OCI-LY1 (cell line): ENCODE measurements around the gene RUBCN.
"Not testable (repeated sequence)": the region's sequence is repeated elsewhere in the genome, so short reads cannot be mapped to it uniquely, and the experiment has no call there.

Source experiments
- EZH2 ChIP-seq: fragments of 200-600 bp; sonication (generic), shearing (Covaris generic); IDR thresholded peaks from 2 replicates; pipeline ENCODE4 v1.8.0; 2017; ENCODE audit warnings: borderline replicate concordance, mixed run types, mild to moderate bottlenecking, antibody characterized with exemption, low read length, moderate library complexity, mixed read lengths
- TF ChIP-seq, protein P1 (sequence below): fragments of 200-600 bp; sonication (generic), shearing (Covaris generic); IDR thresholded peaks from 2 replicates; pipeline ENCODE4 v1.5.1; 2017; ENCODE audit warnings: mild to moderate bottlenecking, antibody characterized with exemption, low read length, moderate library complexity, mixed read lengths

DNA sequence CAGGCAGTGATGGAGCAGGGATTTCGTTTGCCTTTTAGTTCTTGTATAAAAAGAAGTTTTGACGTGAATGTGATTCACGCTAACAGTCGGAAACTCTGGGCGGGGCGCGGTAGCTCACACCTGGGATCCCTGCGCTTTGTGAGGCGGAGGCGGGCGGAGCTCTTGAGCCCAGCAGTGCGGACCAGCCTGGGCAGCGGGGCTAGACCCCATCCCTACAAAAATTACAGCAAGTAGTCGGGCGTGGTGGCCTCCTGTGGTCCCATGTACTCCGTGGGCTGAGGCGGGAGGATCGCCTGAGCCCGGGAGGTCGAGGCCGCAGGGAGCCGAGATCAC is 81.7 kb downstream of the RUBCN start:
- TF ChIP-seq, protein P1, sequence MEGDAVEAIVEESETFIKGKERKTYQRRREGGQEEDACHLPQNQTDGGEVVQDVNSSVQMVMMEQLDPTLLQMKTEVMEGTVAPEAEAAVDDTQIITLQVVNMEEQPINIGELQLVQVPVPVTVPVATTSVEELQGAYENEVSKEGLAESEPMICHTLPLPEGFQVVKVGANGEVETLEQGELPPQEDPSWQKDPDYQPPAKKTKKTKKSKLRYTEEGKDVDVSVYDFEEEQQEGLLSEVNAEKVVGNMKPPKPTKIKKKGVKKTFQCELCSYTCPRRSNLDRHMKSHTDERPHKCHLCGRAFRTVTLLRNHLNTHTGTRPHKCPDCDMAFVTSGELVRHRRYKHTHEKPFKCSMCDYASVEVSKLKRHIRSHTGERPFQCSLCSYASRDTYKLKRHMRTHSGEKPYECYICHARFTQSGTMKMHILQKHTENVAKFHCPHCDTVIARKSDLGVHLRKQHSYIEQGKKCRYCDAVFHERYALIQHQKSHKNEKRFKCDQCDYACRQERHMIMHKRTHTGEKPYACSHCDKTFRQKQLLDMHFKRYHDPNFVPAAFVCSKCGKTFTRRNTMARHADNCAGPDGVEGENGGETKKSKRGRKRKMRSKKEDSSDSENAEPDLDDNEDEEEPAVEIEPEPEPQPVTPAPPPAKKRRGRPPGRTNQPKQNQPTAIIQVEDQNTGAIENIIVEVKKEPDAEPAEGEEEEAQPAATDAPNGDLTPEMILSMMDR, result not testable (repeated sequence)
- not testable (repeated sequence) for TF ChIP-seq EZH2
